HG03460 (cell line): ENCODE measurements around the gene PTPRD.

Source experiments
- ATAC-seq: cut with Tn5 transposase; IDR thresholded peaks from one replicate; pipeline ENCODE4 v1.9.1; 2021; ENCODE audit not compliant: unreplicated experiment

The PTPRD gene

DNA sequence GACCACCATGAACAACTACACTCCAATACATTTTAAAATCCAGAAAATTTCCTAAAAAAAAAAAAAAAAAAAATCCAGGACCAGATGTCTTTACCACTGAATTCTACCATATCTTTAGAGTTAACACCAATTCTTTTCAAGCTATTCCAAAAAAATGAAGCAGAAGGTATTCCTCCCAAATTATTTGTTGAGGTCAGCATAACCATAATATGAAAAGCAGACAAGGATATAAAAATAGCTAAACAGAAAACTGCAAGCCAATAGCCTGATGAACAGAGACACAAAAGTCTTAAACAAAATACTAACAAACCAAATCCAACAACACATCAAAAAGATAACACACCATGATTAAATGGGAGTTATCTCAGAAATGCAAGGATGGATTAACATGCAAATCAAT, 695.4 kb downstream of the PTPRD start:
- no peak for ATAC-seq

DNA sequence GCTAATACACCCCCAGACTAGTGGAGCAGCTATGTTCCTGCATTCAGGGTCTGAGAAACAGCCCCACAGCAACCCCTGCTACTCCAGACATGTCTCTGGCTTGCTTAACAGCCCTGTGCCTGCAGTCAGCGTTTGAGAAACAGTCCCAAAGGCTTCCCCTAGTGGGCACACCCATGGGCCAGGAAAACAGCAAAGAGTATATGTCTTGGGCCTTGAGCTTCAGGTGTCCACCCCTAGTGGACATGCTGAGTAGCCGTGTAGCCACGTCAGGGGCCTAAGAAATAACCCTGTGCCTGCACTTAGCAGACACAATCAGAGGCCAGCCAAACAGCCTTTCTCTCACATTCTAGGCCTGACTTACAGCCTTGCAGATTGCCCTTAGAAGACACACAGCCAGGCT, 698.6 kb downstream of the PTPRD start:
- no peak for ATAC-seq

DNA sequence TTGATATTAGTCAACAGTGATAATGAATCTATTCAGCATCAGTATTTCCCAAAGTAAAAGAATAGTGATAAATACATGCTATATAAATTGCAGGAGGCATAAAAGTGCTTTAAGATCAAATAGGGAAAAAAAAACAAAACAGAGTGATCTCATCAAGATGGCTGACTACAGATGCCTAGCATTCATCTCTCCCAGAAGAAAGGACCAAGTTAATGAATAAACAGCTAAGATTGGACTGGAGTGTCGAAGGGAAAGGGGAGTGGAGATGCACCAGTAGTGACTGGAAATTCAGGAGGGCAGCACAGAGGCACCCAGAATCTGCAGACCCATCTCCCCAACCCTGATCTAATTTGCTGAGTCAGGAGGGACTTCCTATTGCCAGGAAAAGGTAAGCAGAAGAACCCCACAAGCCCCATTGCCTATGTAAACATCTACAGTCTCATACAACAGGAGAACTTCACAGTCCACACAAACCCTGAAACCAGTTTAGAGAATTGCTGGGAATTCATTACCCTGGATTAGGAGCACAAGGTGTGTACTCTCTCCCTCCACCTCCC, 699.4 kb downstream of the PTPRD start:
- ATAC-seq = no peak

DNA sequence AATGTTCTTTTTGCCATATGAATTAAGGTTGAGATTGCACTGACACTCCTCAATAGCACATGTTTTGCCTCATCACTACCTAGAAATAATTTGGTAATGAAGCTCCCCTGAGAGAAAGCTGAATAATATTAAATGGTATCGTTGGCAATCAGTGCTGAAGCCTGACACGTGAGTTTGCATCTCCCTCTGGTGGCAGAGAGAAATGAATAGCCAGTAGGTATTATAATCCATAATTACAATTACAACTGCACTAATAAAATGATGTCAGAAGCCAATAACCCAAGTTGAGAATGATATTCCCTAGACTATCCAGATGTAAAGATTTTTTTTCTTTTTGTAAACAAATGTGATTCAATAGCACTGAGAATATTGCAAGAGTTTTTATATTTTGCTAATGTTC, 700.3 kb downstream of the PTPRD start:
- no peak for ATAC-seq

DNA sequence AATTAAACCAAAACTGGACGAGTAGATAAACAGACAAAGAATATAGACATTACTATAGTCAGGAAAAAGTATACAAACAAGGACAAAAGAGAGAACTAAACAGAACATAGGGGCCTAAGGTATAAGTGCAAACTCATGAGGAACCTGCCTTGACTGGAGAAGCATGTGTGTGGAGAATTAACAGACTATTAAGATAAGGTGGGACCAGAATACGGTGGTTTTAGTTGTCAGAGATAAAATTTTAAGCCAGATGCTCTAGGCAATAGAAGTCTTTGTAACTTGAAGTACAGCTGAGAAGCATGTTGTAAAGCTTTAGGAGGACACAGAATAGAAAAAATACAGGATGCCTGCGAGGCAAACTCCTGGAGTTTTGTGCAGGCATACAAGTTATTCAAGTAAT, 707.1 kb downstream of the PTPRD start:
- no peak for ATAC-seq

DNA sequence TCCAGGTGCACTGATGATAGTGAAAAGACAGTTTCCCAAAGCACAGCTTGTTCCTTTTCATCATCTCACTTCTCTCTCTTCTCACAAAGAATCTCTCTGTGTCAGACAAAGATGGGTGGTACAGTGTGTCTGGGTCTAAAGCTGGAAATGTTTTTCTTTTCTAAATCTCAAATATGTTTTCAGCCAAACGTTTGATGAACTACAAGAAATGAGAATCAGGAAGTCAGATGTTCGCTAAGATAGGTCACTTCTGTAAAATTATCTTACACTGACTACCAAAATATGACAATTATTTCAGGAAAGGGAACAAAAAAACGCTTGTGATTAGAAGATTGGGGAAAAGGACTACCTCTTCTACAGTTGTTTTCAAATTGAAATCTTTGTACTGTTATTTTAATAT, 708.8 kb downstream of the PTPRD start:
- no peak for ATAC-seq

DNA sequence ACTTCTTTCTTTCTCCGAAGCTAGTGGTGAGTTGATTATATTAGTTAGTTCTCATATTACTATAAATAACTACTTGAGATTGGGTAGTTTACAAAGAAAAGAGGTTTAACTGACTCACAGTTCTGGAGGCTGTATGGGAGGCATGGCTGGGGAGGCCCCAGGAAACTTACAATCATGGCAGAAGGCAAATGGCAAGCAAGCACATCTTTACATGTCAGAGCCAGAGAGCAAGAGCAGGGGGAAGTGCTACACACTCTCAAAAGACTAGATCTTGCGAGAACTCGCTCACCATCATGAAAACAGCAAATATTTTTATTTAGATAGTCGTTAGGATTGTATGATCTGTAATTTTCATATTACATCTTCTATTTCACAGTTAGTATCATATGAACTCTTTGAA, 711.2 kb downstream of the PTPRD start:
- no peak for ATAC-seq

DNA sequence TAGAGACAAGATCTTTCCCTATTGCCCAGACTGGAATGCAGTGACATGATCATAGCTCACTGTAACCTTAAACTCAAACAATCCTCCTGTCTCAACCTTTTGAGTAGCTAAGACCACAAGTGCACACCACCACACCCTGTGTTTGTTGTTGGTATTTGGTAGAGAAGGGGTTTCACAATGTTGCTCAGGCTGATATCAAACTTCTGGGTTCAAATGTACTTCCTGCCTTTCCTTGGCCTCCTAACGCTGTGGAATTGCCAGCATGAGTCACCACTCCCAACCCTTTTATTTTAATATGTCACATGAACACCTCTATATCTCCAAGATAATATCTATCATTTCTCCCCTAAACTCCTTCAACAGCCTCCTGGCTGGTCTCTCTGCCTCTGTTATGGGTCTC, 719.0 kb downstream of the PTPRD start:
- ATAC-seq = no peak

DNA sequence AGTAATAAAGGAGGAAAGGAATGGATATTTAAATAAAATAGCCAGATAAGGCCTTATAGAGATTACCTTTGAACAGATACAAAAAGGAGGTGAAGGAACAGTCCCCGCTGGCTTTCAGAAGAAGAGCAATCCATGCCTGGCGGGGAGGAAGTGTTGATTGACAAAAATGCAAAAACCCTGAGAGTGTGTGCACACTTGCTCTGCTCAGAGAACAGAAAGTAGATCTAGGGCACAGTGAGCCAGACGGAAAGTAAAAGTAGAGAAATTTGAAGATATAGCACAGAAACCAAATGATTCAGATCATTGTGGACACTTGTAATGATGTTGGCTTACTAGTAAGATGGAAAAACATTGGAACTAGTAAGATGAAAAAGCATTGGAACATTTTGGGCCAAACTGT, 720.6 kb downstream of the PTPRD start:
- ATAC-seq = no peak

DNA sequence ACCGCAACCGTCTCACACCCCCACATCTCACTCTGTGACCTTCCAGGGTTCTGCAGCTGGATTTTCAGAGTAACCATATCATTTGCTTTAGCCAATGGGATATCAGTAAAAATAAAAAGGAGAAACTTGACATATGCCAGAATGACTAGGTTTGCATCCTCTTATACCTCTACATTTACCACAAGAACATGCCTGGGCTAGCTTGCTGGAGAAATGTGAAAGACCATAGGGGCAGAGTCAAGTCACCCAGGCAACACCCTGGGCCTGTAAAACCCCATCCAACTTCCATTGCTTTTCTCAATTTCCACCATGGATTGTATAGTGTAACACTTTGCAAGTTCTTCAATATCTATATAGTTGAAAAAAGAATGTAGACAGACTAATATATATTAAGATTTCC, 731.1 kb downstream of the PTPRD start:
- no peak for ATAC-seq

DNA sequence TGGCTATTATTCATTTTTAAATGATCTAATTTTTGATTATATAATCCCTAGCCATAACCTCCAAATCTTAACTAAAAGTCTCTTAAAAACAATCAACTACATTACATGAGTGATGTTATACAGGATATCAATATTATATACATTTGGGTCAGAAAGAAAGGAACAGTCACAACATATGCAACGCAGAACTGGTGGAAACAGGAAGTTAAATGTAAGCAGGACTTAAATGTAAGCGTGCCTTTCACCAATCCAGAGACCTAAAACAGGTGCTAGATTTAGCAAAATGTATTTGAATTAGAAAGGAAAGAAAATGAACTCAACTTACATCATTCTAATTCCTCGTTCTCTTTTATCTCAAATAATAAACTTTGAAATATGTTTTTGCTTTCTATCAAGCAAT, 738.5 kb downstream of the PTPRD start:
- no peak for ATAC-seq

DNA sequence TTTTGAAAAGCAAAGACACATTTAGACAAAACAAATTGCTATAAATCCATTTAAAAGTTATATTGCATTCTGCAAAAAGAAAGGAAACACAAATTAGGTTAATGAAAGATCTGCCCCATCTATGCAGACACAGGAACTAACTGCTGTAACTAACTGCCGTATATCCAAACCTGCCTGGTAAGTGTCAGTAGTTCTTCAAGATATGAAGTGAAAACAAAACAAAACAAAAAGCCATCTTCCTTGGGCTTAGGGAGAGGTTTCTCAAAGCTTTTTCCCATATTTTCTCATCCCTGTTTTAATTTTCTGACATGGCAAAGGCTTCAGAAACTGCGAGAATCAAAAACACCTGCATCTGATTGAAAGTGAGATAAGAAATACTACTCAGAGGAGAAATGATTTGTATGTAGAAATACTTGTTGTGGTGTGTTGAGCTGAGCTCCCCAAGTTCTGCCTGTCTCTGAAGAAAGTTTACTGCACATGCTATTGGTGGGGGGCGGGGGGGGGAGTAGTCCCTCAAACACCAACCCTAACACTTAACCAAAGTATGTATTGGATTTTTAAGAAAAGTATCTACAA, 750.5 kb downstream of the PTPRD start:
- no peak for ATAC-seq

DNA sequence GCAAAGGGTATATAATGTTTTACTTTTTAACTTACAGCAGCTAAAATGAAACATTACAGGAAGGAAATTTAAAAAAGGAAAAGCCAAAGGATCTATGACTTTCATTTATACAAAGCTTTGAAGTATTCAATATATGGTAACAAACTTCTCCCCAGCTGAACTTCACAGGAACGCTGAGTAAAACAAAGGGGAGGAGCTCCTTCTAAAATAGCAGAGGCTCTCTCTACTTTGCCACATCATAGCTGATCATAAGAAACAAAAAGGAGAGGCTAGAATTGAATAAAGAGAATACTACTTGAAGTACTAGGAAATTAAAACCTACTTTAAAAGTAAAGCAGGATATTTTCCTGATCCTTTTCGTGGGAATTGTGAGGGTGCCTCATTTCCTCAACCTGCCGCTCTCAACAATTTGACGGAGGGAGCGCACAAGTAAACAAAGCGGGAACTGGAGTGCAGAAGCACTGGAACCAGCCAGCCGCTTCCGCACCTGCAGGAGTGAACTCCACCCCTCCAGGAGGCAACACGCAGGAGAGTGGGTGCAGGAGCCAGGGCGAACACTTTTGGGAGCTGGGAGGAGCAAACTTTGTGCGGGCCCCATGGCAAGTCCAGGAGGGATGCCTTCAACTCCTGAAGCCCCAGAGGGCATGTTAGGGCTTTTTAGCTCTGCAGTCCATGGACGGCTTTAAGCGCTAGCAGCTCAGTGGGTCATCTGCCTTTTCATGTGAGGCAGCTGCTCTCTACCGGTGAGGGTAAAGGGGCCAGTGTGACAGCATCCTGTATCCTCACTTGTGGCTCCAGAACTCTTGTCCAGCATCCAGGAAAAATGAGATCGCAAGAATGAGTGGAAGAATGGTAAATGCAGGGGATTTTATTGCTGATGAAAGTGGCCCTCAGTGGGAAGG, 757.4 kb downstream of the PTPRD start:
- no peak for ATAC-seq

DNA sequence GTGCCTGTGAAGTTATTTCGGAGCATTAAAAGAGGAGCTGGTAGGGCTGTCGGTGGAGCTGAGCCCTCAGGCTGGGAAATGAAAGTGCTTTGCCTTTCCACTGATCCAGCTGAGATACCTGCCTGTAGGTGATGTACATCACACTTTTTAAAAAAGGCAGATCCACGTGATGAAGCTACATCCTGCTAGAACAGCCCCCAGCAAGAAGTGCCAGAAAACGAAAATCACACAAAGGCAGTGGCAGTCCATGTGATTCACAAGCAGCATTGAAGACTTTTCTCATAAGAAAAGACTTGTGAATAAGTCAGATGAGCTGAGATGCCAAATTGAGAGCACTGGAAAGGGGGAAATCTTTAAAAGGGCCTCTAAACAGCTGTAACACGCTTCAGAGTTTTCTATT, 765.1 kb downstream of the PTPRD start:
- ATAC-seq = no peak

DNA sequence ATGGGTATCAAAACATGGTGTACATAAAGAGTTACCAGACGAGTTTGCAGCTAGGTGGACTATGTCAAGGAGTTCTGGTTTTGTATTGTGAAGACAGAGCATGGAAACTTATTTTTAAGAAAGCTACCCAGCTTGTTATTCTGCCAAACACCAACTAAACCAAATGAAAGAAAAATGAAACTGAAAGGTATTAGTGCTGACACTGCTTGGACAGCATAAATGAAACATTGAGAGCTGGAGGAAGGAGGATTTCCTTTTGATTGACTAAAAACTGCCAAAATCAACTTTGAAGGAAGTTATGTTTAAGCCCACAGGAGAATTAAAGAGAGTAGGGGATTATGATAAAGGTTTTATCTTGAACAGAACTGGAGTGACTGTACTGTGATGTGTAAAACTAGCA, 766.2 kb downstream of the PTPRD start:
- peak; percentile 93 for ATAC-seq

DNA sequence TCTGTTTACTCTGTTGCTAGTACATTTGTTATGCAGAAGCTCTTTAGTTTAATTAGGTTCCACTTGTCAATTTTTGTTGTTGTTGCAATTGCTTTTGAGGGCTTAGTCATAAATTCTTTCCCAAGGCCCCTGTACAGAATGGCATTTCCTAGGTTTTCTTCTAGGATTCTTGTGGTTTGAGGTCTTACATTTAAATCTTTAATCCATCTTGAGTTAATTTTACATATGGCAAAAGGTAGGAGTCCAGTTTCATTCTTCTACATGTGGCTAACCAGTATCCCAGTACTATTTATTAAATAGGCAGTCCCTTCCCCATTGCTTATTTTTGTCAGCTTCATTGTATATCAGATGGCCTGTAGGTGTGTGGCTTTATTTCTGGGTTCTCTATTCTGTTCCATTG, 792.4 kb downstream of the PTPRD start:
- no peak for ATAC-seq

DNA sequence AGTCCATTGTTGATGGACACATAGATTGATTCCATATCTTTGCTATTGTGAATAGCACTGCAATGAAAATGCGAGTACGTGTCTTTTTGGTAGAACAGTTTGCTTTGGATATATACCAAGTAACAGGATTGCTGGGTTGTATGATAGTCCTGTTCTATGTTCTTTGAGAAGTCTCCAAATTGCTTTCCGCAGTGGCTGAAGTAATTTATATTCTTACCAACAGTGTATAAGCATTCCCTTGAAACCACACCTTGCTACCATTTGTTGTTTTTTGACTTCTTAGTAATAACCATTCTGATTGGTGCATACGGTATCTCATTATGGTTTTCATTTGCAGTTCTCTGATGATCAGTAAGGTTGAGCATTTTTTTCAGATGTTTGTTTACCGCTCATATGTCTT, 792.9 kb downstream of the PTPRD start:
- ATAC-seq = no peak

DNA sequence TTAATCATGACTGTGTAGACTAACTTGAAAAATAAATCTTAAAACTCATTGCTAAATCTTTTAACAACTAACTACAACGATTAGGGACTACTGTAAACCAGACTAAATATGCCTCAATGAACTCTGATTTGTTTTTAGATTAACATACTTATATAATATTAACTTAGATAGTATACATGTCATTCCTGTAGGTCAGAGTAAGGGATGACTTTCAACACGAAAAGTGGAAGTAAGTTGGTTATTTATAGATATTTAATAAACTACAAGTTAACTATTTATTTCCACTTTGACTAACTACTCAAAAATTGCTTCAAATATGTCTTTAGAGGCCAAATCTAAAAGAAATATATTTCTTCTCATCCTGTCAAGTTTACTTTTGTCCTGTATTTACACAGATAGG, 795.6 kb downstream of the PTPRD start:
- no peak for ATAC-seq

DNA sequence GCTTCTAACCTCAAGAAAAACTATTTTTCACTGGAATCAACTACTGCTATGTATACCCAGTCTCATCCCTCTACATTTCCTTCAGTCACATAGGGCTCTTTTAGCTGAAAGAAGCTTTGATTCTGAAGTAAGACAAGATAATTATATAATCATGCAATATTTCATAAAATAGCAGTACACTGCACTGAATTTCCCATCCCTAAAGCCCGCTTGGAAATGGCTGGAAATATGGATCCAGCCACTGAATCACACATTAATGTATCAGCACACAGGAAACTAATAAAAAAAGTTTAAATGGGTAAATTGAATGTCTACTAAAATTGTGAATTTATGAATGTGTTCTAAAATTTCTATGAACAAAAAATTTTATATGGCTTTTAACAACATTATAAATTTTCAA, 808.7 kb downstream of the PTPRD start:
- no peak for ATAC-seq

DNA sequence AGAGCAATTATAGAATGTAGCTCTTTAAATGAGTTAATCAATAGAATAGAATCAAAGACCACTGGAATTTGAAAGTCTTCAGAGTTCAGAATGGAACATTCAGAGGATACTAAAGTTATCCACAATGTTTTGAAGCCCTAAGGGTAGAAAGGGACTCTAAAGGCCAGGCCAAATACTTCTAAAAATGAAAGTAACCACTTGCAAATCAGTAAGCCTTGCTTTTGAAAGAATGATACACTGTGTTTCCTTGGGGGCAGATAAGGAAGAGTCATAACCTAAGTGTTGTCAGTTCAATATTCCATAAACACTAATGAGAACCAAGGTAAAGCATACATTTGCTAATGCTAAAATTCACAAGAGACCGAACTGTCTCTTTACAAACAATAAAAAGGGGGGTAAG, 813.5 kb downstream of the PTPRD start:
- ATAC-seq = no peak

DNA sequence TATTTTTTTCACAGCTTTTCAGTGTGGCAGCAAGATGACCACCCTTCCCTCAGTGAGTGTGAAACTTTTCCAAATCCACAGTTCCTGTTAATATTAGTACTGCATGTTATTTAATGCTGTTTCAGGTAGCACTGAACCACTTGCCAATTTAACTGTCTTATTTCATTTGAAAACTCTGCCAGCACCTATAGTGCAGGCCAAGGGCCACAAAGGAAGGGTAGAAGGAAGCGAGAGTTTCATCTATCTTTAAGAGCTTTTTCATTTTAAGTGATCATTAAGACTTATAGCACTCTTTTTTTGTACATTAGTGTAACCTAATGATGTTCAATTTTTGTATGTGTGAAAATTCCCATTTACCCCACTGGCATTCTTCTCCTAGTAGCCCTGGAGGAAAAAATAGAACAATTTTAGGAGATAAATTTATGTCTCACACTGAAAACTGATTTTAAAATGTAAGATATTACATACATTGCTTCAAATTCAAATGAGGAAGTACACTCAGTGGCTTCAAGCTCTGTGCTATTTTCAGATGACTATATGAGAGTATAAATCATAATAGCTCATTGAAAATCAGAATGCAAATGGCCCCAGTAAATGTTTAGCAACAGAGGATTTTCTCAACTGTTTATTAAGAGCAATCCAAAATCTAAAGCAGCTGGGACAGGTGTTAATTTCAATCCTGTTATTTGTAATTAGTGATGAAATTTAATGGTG, 820.5 kb downstream of the PTPRD start:
- ATAC-seq = peak; percentile 77

DNA sequence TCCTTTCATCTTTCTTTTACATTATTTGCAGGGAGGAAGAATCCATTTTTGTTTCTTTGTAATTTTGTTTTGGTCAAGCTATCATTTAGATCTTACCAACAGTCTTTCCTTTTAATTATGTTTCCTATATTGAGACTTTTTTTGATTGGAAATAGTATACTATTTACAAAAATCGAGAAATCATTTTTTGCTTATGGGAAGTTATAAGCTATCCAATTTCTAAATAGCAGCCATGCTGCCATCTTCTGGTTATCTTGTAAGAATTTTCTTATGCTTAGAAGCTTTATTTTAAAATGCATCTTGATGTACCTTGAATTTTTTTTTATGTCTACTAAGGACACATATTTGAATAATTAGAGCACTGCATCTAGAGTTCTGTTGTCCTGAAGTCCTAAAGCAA, 821.2 kb downstream of the PTPRD start:
- ATAC-seq = no peak
